Measurements from ENCODE around the gene MYT1. TPM values are rescaled to one million over a fixed set of nuclear protein-coding genes. Genes with fewer than 3 reads are reported as not detected.
"Not testable (repeated sequence)": the region's sequence is repeated elsewhere in the genome, so short reads cannot be mapped to it uniquely, and the experiment has no call there.

MYT1 gene
- total RNA-seq, 1 donor from 2014 or later = 2.9 TPM

GRCh38 chr20:64130271-64130670 lies 34.0 kb upstream of the MYT1 start:
- no peaks in the 10 kb centered on the region for H3K4me1 Mint-ChIP-seq (ENCODE audit: unreplicated experiment)
- peaks cover 4% of the 10 kb centered on the region for H3K9me3 Mint-ChIP-seq
- H3K36me3 Mint-ChIP-seq = no peaks in the 10 kb centered on the region
- no peak for TF ChIP-seq CTCF (conservative IDR thresholded peaks at IDR 0.05)
- H3K27ac Mint-ChIP-seq = no peak overlapping the region
- H3K4me3 Mint-ChIP-seq = no peak overlapping the region
- no peak for DNase-seq (ENCODE audit: extremely low spot score, unreplicated experiment)
- peaks cover 17% of the 10 kb centered on the region for H3K27me3 Mint-ChIP-seq

- H3K4me1 Mint-ChIP-seq (ENCODE audit: unreplicated experiment) = no peaks in the 10 kb centered on the region
- no peak overlapping the region for H3K4me3 Mint-ChIP-seq
- no peak overlapping the region for H3K27ac Mint-ChIP-seq
- no peak for DNase-seq (ENCODE audit: extremely low spot score, unreplicated experiment)
- H3K36me3 Mint-ChIP-seq = no peaks in the 10 kb centered on the region
- H3K27me3 Mint-ChIP-seq = peaks cover 22% of the 10 kb centered on the region
- no peak for TF ChIP-seq CTCF (conservative IDR thresholded peaks at IDR 0.05)
- H3K9me3 Mint-ChIP-seq = peaks cover 4% of the 10 kb centered on the region
Observed at GRCh38 chr20:64130876-64131275, 33.4 kb upstream of the MYT1 start.

GRCh38 chr20:64131406-64131805 lies 32.8 kb upstream of the MYT1 start:
- Mint-ChIP-seq H3K4me1 (ENCODE audit: unreplicated experiment) (no peaks in the 10 kb centered on the region), H3K9me3 (peaks cover 4% of the 10 kb centered on the region), H3K36me3 (no peaks in the 10 kb centered on the region), H3K4me3 (no peak overlapping the region), H3K27ac (no peak overlapping the region), H3K27me3 (peaks cover 23% of the 10 kb centered on the region)
- TF ChIP-seq CTCF (conservative IDR thresholded peaks at IDR 0.05) = no peak
- DNase-seq (ENCODE audit: extremely low spot score, unreplicated experiment) = no peak

GRCh38 chr20:64133951-64134407 lies 30.3 kb upstream of the MYT1 start:
- no peak for DNase-seq (ENCODE audit: extremely low spot score, unreplicated experiment)

GRCh38 chr20:64134744-64135143 lies 29.5 kb upstream of the MYT1 start:
- not testable (repeated sequence) for H3K4me1 Mint-ChIP-seq (ENCODE audit: unreplicated experiment); H3K27ac Mint-ChIP-seq; DNase-seq (ENCODE audit: extremely low spot score, unreplicated experiment); H3K27me3 Mint-ChIP-seq; H3K4me3 Mint-ChIP-seq; H3K36me3 Mint-ChIP-seq; H3K9me3 Mint-ChIP-seq

More at GRCh38 chr20:64133951-64134407, 30.3 kb upstream of the MYT1 start:
- no peak overlapping the region for H3K27ac Mint-ChIP-seq
- no peaks in the 10 kb centered on the region for H3K36me3 Mint-ChIP-seq
- no peaks in the 10 kb centered on the region for H3K4me1 Mint-ChIP-seq (ENCODE audit: unreplicated experiment)
- H3K9me3 Mint-ChIP-seq = no peaks in the 10 kb centered on the region
- peaks cover 12% of the 10 kb centered on the region for H3K27me3 Mint-ChIP-seq
- no peak overlapping the region for H3K4me3 Mint-ChIP-seq
- TF ChIP-seq CTCF (conservative IDR thresholded peaks at IDR 0.05) = peak; percentile 41

GRCh38 chr20:64136004-64136710 lies 28.1 kb upstream of the MYT1 start:
- no peak for TF ChIP-seq CTCF (conservative IDR thresholded peaks at IDR 0.05)
- Mint-ChIP-seq H3K27me3 (peaks cover 8% of the 10 kb centered on the region), H3K4me3 (no peak overlapping the region), H3K9me3 (no peaks in the 10 kb centered on the region), H3K36me3 (no peaks in the 10 kb centered on the region), H3K27ac (no peak overlapping the region), H3K4me1 (ENCODE audit: unreplicated experiment) (no peaks in the 10 kb centered on the region)
- no peak for DNase-seq (ENCODE audit: extremely low spot score, unreplicated experiment)

All from type B pancreatic cell (in vitro differentiated cells).